CD4-positive, alpha-beta T cell treated with Interferon gamma for 1 hour (primary cell): Measurements from ENCODE around the gene ZBTB20.

Source experiments
- DNase-seq: peaks from one replicate; pipeline ENCODE4 v3.0.0-alpha.2; 2020

The ZBTB20 gene

GRCh38 chr3:114756506-114757279 is 390.4 kb downstream of the ZBTB20 start:
- no peak for DNase-seq

- DNase-seq: no peak
Measured at GRCh38 chr3:114746502-114746901, 400.6 kb downstream of the ZBTB20 start.

- DNase-seq: no peak
Measured at GRCh38 chr3:114745322-114746240, 401.5 kb downstream of the ZBTB20 start.

DNA sequence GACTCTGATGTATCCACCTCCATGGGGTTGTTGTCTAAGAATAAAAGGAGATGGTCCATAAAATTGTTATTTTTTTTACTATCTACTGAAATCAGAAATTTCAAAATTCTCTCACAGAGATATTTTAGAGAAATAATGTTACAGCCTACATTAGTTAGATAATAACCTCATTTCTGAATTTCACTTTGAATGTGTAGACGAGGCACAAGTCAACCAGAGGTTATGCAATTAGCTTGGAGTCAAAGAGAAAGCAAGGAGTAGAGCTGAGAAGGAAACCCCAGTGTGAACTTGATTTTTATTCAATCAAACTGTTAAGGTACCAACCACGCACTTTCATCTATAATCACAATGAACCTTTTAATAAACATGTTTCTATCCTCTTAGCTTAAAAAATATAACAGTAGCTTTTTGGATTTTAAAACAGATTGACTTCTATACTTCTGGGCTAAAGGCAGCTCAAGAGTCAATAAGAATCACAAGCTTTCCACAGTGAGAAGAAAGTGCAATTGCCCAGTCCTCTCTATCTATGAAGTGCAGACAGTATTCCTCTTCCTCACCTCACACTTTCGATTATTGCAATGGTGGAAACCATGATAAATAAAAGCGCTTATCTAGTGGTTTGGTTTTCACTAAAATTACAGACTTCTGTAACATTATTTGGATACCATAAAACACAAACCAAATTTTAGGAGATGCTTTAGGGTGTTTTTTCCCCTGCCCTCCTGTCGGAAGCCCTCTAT is 403.2 kb downstream of the ZBTB20 start:
- DNase-seq: no peak

GRCh38 chr3:114741066-114741465 is 406.0 kb downstream of the ZBTB20 start:
- DNase-seq: no peak

GRCh38 chr3:114739627-114740026 is 407.5 kb downstream of the ZBTB20 start:
- DNase-seq: no peak

DNA sequence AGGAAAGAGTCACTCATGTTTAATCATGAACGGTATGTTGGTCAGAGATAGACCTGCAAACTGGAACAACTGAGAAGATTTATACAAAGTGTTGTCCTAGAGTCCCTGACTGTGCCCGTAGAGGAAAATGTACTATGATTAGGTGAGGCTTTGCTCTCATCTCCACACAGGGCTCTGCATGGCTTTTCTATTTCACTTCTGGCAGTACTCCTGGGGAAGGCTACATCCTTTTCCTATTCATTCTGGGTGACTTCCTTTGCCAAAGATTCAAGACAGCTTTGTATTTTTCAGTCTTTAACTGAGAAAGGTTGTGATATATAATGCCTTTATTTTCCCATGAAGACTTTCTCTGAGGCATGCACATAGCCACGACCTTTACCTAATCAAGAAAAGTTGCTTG is 414.7 kb downstream of the ZBTB20 start:
- no peak for DNase-seq

GRCh38 chr3:114730397-114730796 is 416.7 kb downstream of the ZBTB20 start:
- no peak for DNase-seq

DNA sequence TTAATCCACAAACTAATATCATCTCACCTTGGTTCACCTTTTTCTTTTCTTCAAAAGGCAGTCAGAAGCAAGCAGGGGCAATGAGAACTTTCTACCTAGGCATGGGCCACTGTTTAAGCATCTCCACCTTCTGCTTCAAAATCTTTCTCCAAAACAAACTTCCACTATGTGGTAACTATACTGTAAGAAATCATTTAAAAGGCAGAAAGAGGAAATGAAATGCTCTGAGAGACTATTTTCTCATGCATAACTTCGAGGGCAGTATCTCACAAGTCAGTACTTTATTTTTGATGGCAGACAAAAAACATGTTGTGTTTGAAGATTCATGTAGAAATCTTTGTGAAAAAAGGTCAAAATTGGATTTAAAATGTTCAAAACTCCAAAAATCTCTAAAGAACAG is 419.7 kb downstream of the ZBTB20 start:
- no peak for DNase-seq

GRCh38 chr3:114725966-114726365 is 421.1 kb downstream of the ZBTB20 start:
- DNase-seq: no peak

GRCh38 chr3:114722530-114722929 is 424.6 kb downstream of the ZBTB20 start:
- DNase-seq: no peak

GRCh38 chr3:114721864-114722263 is 425.2 kb downstream of the ZBTB20 start:
- DNase-seq: no peak

GRCh38 chr3:114721209-114721608 is 425.9 kb downstream of the ZBTB20 start:
- no peak for DNase-seq

DNA sequence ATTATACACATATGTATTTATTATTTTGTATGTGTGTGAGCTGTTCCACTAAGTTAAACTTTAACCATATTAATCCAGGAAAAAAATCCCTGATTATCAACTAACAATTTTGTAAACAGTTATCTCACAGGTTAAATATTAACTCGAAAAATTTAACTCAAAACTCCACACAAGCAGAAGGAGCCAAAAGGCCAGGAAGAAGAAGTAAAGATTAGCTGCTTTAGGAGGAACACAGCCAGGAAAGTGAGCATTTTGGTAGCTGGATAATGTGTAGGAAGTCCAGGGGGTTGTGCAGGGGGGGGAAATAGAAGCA is 428.2 kb downstream of the ZBTB20 start:
- DNase-seq: no peak

- no peak for DNase-seq
Measured at GRCh38 chr3:114718071-114718897, 428.8 kb downstream of the ZBTB20 start.

GRCh38 chr3:114716916-114717315 is 430.2 kb downstream of the ZBTB20 start:
- DNase-seq: no peak

GRCh38 chr3:114716126-114716525 is 431.0 kb downstream of the ZBTB20 start:
- no peak for DNase-seq

DNA sequence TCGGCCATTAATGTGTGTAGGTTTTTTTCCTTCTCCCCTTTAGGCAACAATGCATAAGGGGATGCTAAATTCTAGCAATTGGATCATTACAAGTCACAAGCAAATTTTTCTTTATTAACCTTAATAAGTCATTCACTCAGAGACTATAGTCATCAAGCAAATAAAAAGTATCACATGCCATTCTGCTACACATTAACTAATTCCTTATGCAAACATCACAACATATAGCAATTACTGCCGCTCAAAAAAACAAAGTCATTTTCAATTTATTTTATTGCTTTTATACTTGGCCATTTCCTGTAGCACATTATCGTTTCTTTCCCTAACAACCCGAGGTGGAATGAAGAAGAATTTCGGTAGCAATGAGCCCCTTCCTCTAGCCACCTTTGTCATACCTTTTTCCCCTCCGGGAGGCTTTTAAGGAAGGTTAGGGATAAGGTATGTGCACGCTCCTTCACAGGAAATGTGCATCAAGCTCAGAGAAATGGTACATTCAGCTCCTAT is 432.1 kb downstream of the ZBTB20 start:
- no peak for DNase-seq

GRCh38 chr3:114714237-114714636 is 432.9 kb downstream of the ZBTB20 start:
- no peak for DNase-seq

DNA sequence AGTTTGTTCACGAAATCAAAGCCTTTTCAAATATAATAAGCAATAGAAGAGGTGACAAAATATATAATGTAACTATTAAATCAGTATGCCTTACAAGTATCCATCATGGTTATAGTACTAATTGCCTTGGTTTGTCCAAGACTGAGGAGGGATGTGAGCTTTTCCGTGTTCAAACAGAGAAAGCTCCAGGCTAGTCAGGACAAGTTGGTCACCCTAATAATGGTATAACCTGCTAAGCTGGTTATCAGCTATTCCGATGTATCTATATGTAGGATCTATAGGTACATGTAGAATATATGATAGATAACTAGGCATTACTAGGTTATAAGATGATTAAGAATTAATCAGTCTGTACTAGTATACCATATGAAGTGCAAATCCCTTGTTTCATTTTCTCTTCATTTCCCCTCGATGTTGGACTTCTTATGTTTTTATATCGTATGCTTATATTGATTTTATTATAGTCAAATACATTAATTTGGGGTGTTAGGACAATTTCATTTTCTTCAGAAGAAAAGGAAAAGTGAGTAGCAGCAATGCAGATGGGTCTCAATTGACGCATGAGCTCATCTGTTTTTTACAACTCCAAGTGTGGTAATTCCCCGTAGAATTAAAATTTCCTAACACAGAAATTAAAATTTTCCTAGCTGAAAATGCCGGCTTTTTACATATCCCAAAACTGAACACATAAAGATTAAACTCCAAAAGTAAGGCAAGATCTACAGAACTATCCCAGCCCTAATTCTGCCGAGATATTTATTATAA is 434.2 kb downstream of the ZBTB20 start:
- DNase-seq: no peak

DNA sequence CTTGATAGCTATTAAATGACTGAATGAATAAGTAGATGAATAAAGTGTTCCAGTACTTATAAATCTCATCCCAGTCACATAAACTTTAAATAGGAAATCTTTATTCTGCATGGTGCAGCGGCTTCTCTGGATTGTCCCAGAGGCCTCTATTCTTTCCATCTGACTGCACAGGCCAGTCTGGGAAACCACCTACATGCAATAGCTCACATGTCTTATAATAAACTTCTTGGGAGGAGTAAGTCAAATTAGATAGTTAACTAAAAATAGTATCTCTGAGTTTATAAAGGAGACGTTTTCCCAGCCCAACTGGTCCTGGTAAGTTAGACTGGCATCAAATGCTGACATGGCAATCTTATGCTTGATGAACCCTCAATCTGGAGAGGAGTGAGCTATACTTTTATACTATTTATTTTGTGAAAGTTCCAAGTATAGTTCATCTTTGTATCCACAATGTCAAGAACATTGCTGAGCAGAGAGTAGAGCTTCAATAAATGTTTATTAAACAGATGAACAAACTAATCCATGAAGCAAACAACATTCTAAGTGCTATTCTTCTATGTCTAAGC is 435.7 kb downstream of the ZBTB20 start:
- DNase-seq: no peak
